AG04449 (cell line): Measurements from ENCODE around the gene TSPOAP1.

Source experiments
- CTCF ChIA-PET: fragments of 350-600 bp; formaldehyde crosslinking; extraction: SDS; loops from one replicate; lab custom pipeline; 2021; ENCODE audit warnings: antibody characterized with exemption; lab: Yijun Ruan, JAX
- POLR2A ChIA-PET: fragments of 400-600, 350-600 bp; formaldehyde crosslinking; extraction: SDS; loops from one replicate; lab custom pipeline; 2020; ENCODE audit warnings: antibody characterized with exemption, inconsistent platforms; lab: Yijun Ruan, JAX
- DNase-seq: peaks from one replicate; pipeline ENCODE4 v3.0.0-alpha.2; 2010; ENCODE audit warnings: low read depth, low spot score
- H3K4me3 ChIP-seq: 2 replicates; pipeline ENCODE4 v1.5.1; 2011; ENCODE audit warnings: low read depth, mild to moderate bottlenecking, control low read depth, low read length
- CTCF ChIP-seq: IDR thresholded peaks from one replicate; pipeline ENCODE4 v1.5.1; 2011; ENCODE audit warnings: mild to moderate bottlenecking, moderate library complexity, low read length, control low read depth, inconsistent platforms; ENCODE audit not compliant: insufficient read depth; ENCODE audit errors: missing control alignments

Gene TSPOAP1

GRCh38 chr17:58339755-58340404 is 11.3 kb upstream of the TSPOAP1 start:
- peak overlapping the region; percentile 62 for H3K4me3 ChIP-seq
- POLR2A ChIA-PET, result interaction anchor here (1.8 to 7.5 kb wide), 3 partner anchors 12 to 23 kb away, joined by 6 to 88 read pairs (median 6); partner anchors contain the start of gene SUPT4H1
- TF ChIP-seq CTCF, result no peak
- CTCF ChIA-PET, result interaction anchor here (0.8 to 6.3 kb wide), 6 partner anchors 8 to 350 kb away, joined by 3 to 28 read pairs (median 4); partner anchors contain the start of genes RNF43 and SUPT4H1
- no peak for DNase-seq

- peak; percentile 51 for DNase-seq
- POLR2A ChIA-PET, result interaction anchor here (0.5 to 7.5 kb wide), 6 partner anchors 8 to 1384 kb away, joined by 3 to 88 read pairs (median 6); partner anchors contain the start of gene SUPT4H1
These were observed 10.5 kb upstream of the TSPOAP1 start for GRCh38 chr17:58338841-58339754.

GRCh38 chr17:58338454-58338840 is 9.9 kb upstream of the TSPOAP1 start:
- no peak for TF ChIP-seq CTCF
- ChIA-PET CTCF (interaction anchor here (0.8 to 6.3 kb wide), 4 partner anchors 11 to 21 kb away, joined by 5 to 28 read pairs (median 10); partner anchors contain the start of genes SUPT4H1 and TSPOAP1), POLR2A (interaction anchor here (0.5 to 7.5 kb wide), 6 partner anchors 9 to 1384 kb away, joined by 3 to 88 read pairs (median 6); partner anchors contain the start of gene SUPT4H1)
- peak overlapping the region; percentile 62 for H3K4me3 ChIP-seq
- DNase-seq, result no peak

More at GRCh38 chr17:58338841-58339754, 10.5 kb upstream of the TSPOAP1 start:
- CTCF ChIA-PET, result interaction anchor here (0.8 to 6.3 kb wide), 4 partner anchors 12 to 23 kb away, joined by 3 to 28 read pairs (median 8); partner anchors contain the start of gene SUPT4H1
- H3K4me3 ChIP-seq, result peak overlapping the region; percentile 62
- no peak for TF ChIP-seq CTCF

GRCh38 chr17:58337600-58338453 is 9.2 kb upstream of the TSPOAP1 start:
- peak; percentile 86 for DNase-seq
- ChIA-PET POLR2A (interaction anchor here (1.0 to 7.5 kb wide), 4 partner anchors 9 to 14 kb away, joined by 4 to 88 read pairs (median 6); partner anchors contain the start of gene SUPT4H1), CTCF (interaction anchor here (0.8 to 6.3 kb wide), 5 partner anchors 9 to 21 kb away, joined by 3 to 28 read pairs (median 4); partner anchors contain the start of genes SUPT4H1 and TSPOAP1)
- H3K4me3 ChIP-seq, result no peak overlapping the region
- TF ChIP-seq CTCF, result no peak

GRCh38 chr17:58337210-58337599 is 8.6 kb upstream of the TSPOAP1 start:
- DNase-seq, result no peak
- H3K4me3 ChIP-seq, result no peak overlapping the region
- ChIA-PET POLR2A (interaction anchor here (1.0 to 7.5 kb wide), 3 partner anchors 10 to 14 kb away, joined by 4 to 88 read pairs (median 6); partner anchors contain the start of gene SUPT4H1), CTCF (interaction anchor here (0.8 to 6.3 kb wide), 7 partner anchors 9 to 90 kb away, joined by 3 to 28 read pairs (median 3); partner anchors contain the start of genes SUPT4H1 and TSPOAP1)
- no peak for TF ChIP-seq CTCF
